Mucosa of stomach (tissue), 1 donor: Measurements from ENCODE around the gene ZFAND6.

Experiments
- H3K27me3 ChIP-seq: one replicate; pipeline ENCODE4 v1.7.0; 2013; ENCODE audit warnings: mild to moderate bottlenecking, low read length; ENCODE audit not compliant: control insufficient read depth, insufficient read depth
- H3K36me3 ChIP-seq: one replicate; pipeline ENCODE4 v1.7.0; 2013; ENCODE audit warnings: low read length; ENCODE audit not compliant: control insufficient read depth, insufficient read depth
- H3K4me1 ChIP-seq: one replicate; pipeline ENCODE4 v1.7.0; 2013; ENCODE audit warnings: mild to moderate bottlenecking, low read length; ENCODE audit not compliant: control insufficient read depth, insufficient read depth
- H3K4me3 ChIP-seq: one replicate; pipeline ENCODE4 v1.7.0; 2013; ENCODE audit warnings: low read length
- H3K9ac ChIP-seq: one replicate; pipeline ENCODE4 v1.7.0; 2013; ENCODE audit warnings: mild to moderate bottlenecking, low read length, moderate library complexity
- H3K9me3 ChIP-seq: one replicate; pipeline ENCODE4 v1.7.0; 2013; ENCODE audit warnings: mild to moderate bottlenecking, low read length, moderate library complexity; ENCODE audit not compliant: control insufficient read depth
- donor health status: Pancreatic carcinoma.

The ZFAND6 gene

GRCh38 chr15:80058044-80058443 is 1.4 kb upstream of the ZFAND6 start:
- Histone ChIP-seq H3K27me3 (no peaks in the 10 kb centered on the region), H3K9ac (no peak overlapping the region), H3K36me3 (no peaks in the 10 kb centered on the region), H3K4me1 (peaks cover 4% of the 10 kb centered on the region), H3K4me3 (no peak overlapping the region), H3K9me3 (no peaks in the 10 kb centered on the region)

DNA sequence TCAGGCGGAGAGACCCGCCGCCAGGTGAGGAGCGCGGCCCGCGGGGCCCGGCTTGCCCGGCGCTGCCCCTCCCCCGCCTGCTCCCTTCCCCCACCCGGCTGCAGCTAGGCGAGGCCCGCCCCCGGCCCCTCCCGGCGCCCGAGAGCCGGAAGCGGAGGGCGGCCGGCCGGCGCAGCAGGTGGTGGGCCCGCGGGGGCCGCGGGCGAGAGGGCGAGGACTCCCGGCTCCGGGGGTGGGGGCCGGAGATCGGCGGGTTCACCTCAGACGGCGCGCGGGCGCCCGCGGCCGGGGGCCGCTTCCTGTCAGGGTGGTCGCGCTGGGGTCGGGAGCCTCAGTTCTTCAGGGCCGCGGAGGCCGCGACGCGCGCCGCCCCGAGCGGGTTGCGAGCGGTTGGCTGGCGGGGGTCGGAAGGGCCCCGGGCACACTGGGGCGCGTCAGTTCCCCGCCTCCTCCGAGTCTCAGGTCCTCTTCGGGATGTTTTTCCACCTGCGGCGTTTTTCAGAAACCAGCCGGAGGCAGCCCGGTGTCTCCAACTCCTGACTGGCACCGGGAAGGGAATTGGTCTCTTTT is 395 bp downstream of the ZFAND6 start:
- Histone ChIP-seq H3K9me3 (no peaks in the 10 kb centered on the region), H3K4me1 (peaks cover 4% of the 10 kb centered on the region), H3K9ac (peak overlapping the region; percentile 98), H3K27me3 (no peaks in the 10 kb centered on the region), H3K36me3 (no peaks in the 10 kb centered on the region), H3K4me3 (peak overlapping the region; percentile 80)

DNA sequence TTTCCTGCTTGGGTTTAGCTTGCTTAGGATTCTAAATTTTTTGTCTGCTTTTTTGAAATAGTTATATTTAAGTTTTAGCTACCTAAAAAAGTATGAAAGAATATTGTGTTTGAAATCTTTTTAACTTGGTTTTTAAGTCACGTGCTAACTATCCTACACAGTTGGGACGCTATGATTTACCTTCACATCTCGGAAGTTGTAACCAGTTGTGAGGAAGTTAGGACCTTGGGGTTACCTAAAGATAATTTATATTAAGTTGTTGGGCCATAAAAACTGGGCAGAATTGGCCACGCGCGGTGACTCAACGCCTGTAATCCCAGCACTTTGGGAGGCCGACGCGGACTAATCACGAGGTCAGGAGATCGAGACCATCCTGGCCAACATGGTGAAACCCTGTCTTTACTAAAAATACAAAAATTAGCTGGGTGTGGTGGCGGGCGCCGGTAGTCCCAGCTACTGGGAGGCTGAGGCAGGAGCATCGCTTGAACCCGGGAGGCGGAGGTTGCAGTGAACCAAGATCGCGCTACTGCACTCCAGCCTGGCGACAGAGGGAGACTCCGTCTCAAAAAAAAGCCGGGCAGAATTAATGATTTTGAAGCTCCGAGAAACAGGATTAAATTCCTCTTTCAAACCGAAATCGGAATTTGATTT is 1.0 kb downstream of the ZFAND6 start:
- Histone ChIP-seq H3K36me3 (no peaks in the 10 kb centered on the region), H3K4me1 (peaks cover 4% of the 10 kb centered on the region), H3K27me3 (no peaks in the 10 kb centered on the region), H3K4me3 (peak overlapping the region; percentile 80), H3K9ac (peak overlapping the region; percentile 98), H3K9me3 (no peaks in the 10 kb centered on the region)

DNA sequence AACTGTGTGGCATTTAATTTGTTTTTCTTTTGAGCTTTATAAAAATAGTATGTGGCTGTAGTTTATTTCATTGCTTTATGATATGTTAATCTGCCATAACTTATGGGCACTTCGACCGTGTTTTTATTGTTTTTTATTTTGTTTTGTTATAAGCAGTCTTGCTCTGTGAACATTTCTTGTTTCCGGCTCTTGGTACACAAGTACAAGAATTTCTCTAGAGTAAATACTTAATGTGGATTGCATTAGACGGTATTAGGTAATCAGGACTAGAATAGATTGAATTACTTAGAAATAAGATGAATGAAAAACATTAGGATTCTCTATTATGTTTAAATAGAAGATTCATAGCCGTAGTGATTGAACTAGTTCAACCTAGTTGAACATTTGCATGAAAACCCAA is 2.1 kb downstream of the ZFAND6 start:
- Histone ChIP-seq H3K9me3 (no peaks in the 10 kb centered on the region), H3K36me3 (no peaks in the 10 kb centered on the region), H3K27me3 (no peaks in the 10 kb centered on the region), H3K4me3 (peak overlapping the region; percentile 6), H3K9ac (peak overlapping the region; percentile 98), H3K4me1 (peaks cover 4% of the 10 kb centered on the region)

DNA sequence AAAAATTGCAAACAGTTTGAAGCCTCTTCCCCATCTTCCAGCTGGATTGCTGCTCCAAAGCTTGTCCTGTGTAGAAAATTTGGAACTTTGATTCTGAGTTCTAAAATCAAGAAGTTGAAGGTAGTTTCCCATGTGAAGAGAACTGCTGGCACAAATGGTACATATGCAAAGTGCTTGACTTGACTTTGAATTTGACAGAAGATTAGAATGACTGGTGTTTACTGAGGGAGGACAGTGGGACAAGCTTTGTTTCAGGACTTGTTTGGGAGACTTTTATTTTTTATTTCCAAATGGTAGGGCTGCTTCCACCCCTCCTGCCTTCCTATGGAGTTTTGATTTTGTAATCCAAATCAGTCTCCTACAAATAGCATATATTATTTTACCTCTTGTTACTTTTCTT is 7.4 kb downstream of the ZFAND6 start:
- Histone ChIP-seq H3K27me3 (no peaks in the 10 kb centered on the region), H3K4me1 (peaks cover 21% of the 10 kb centered on the region), H3K9me3 (no peaks in the 10 kb centered on the region), H3K36me3 (no peaks in the 10 kb centered on the region), H3K4me3 (no peak overlapping the region), H3K9ac (no peak overlapping the region)

DNA sequence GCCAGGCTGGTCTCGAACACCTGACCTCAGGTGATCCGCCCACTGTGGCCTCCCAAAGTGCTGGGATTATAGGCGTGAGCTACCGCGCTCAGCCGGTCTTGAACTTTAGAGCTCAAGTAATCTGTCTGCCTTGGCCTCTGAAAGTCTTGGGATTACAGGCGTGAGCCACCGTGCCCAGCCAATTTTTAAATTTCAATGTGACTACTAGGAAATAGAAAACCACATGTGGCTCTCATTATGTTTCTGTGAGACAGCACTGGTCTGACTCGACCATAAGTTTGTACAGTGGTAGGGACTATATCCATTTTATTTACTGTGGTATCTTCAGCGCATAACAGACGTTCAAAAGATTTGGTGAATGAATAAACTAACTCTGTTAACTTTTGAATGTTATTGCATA is 9.1 kb downstream of the ZFAND6 start:
- H3K4me3 ChIP-seq: no peak overlapping the region
- no peaks in the 10 kb centered on the region for H3K36me3 ChIP-seq
- no peak overlapping the region for H3K9ac ChIP-seq
- no peaks in the 10 kb centered on the region for H3K9me3 ChIP-seq
- H3K4me1 ChIP-seq: peaks cover 18% of the 10 kb centered on the region
- H3K27me3 ChIP-seq: no peaks in the 10 kb centered on the region

GRCh38 chr15:80070840-80071239 is 11.4 kb downstream of the ZFAND6 start:
- Histone ChIP-seq H3K9me3 (no peaks in the 10 kb centered on the region), H3K27me3 (no peaks in the 10 kb centered on the region), H3K9ac (no peak overlapping the region), H3K4me1 (peaks cover 23% of the 10 kb centered on the region), H3K4me3 (no peak overlapping the region), H3K36me3 (no peaks in the 10 kb centered on the region)

DNA sequence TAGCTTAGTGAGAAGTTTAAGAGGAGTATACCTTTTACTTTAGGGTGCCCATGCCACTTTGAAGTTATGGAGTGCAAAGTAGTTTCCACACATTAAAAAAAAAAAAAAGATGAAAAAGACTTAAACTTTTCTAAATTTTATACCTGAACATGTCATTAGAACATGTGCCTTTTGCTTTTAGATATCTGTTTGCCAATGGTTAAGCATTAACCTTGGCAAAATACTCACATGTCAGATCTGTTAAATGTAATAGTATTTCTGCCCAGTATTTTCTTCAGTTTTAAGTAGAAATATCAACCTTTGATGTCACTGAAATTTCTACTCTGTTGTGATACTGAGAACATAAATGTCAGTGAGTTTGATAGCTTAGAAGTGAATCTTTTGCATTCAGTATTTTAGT is 12.2 kb downstream of the ZFAND6 start:
- H3K9me3 ChIP-seq: no peaks in the 10 kb centered on the region
- peaks cover 27% of the 10 kb centered on the region for H3K4me1 ChIP-seq
- no peaks in the 10 kb centered on the region for H3K27me3 ChIP-seq
- H3K36me3 ChIP-seq: no peaks in the 10 kb centered on the region
- no peak overlapping the region for H3K9ac ChIP-seq
- no peak overlapping the region for H3K4me3 ChIP-seq

GRCh38 chr15:80072285-80072994 is 13.0 kb downstream of the ZFAND6 start:
- Histone ChIP-seq H3K9me3 (no peaks in the 10 kb centered on the region), H3K4me1 (peaks cover 22% of the 10 kb centered on the region), H3K9ac (peak overlapping the region; percentile 38), H3K4me3 (no peak overlapping the region), H3K36me3 (no peaks in the 10 kb centered on the region), H3K27me3 (no peaks in the 10 kb centered on the region)

- peaks cover 22% of the 10 kb centered on the region for H3K4me1 ChIP-seq
Observed at GRCh38 chr15:80073197-80073596, 13.7 kb downstream of the ZFAND6 start.

DNA sequence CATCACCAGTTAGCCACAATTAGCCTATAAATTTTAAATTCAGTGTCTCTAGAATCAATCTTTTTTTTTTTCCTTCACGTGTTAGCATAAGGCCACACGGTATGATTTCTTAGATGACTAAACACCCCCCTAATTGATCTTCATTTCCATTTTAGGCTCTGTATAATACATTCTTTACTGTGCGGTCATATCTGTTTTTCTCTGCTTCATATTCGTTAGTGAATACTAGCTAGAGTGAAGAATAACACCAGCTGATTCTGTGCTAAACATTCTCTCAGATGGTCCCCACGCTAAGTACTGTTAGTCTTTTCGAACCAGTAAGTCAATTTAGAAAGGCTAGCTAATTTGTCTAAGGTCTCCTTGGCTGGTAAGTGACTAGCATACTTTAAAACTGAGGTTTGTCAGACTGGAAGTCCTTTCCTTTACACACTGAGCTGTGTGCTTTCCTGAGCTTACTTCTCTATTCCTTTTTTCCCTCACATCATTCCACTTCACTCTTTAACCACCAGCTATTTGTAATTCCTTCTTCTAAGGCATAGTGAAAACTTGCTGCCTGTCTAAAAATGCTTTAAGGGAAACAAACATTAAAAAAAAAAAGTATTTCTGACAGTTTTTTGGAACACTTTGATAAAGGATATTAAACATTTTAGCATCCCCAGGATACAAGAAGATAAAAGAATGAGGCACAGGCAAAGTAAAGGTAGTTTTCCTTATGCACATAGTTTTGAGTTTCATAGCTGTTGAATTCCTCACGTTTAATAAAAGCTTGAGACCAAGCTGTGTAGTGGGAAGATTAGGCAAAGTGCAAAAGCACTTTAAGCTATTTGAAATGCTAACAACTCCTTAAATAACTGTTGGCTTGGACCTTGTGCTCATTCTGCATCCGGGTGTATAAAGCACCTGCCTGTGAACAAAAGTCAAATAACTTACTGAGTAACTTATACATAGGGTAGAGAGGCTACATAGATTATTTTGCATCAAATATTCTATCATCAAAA is 17.1 kb downstream of the ZFAND6 start:
- Histone ChIP-seq H3K4me3 (no peak overlapping the region), H3K9me3 (no peaks in the 10 kb centered on the region), H3K9ac (no peak overlapping the region), H3K36me3 (no peaks in the 10 kb centered on the region), H3K4me1 (peaks cover 13% of the 10 kb centered on the region), H3K27me3 (no peaks in the 10 kb centered on the region)

More at GRCh38 chr15:80073197-80073596, 13.7 kb downstream of the ZFAND6 start:
- no peaks in the 10 kb centered on the region for H3K27me3 ChIP-seq
- no peak overlapping the region for H3K9ac ChIP-seq
- H3K4me3 ChIP-seq: no peak overlapping the region
- H3K36me3 ChIP-seq: no peaks in the 10 kb centered on the region
- no peaks in the 10 kb centered on the region for H3K9me3 ChIP-seq
